Loucy (cell line): ENCODE measurements around the gene FGD6.
A peak's percentile ranks its signal among the peaks of the same experiment; 100 is the strongest.

Experiments used
- H2AFZ ChIP-seq: fragments of 200-600 bp; sonication (generic); 2 replicates; pipeline ENCODE4 v1.6.0; 2016; ENCODE audit warnings: antibody characterized with exemption, mild to moderate bottlenecking, low read length, moderate library complexity
- H3F3A ChIP-seq: fragments of 200-600 bp; 2 replicates; pipeline ENCODE4 v1.6.0; 2016; ENCODE audit warnings: antibody characterized with exemption, low read depth, mild to moderate bottlenecking
- H3K27me3 ChIP-seq: fragments of 200-600 bp; sonication (generic); 2 replicates; pipeline ENCODE4 v1.6.1; 2014; ENCODE audit warnings: low read length, mild to moderate bottlenecking; ENCODE audit not compliant: insufficient read depth, poor library complexity, severe bottlenecking
- H3K36me3 ChIP-seq: fragments of 200-600 bp; sonication (generic); 2 replicates; pipeline ENCODE4 v1.6.1; 2016; ENCODE audit warnings: low read length; ENCODE audit not compliant: insufficient read depth
- H3K4me1 ChIP-seq: fragments of 200-600 bp; sonication (generic); 2 replicates; pipeline ENCODE4 v1.5.1; 2014; ENCODE audit warnings: low read length, mild to moderate bottlenecking; ENCODE audit not compliant: insufficient read depth, poor library complexity, severe bottlenecking
- H3K4me2 ChIP-seq: fragments of 200-600 bp; sonication (generic); 2 replicates; pipeline ENCODE4 v1.6.0; 2014; ENCODE audit warnings: antibody characterized with exemption, low read length, low read depth, mild to moderate bottlenecking; ENCODE audit not compliant: poor library complexity, severe bottlenecking
- H3K4me3 ChIP-seq: fragments of 200-600 bp; sonication (generic); 2 replicates; pipeline ENCODE4 v1.5.1; 2014; ENCODE audit warnings: low read length, mild to moderate bottlenecking, mixed read lengths; ENCODE audit not compliant: poor library complexity, severe bottlenecking
- H3K79me2 ChIP-seq: fragments of 200-600 bp; sonication (generic); 2 replicates; pipeline ENCODE4 v1.6.1; 2014; ENCODE audit warnings: low read length; ENCODE audit not compliant: insufficient read depth
- H3K9ac ChIP-seq: fragments of 200-600 bp; sonication (generic); 2 replicates; pipeline ENCODE4 v1.6.0; 2014; ENCODE audit warnings: mild to moderate bottlenecking, low read depth, low read length, moderate library complexity; ENCODE audit not compliant: poor library complexity, severe bottlenecking
- H3K9me2 ChIP-seq: fragments of 200-600 bp; sonication (generic); replicated peaks from 2 replicates; pipeline ENCODE4 v1.6.1; 2016; ENCODE audit warnings: low read depth, low read length, mixed read lengths
- H3K9me3 ChIP-seq: fragments of 200-600 bp; sonication (generic); 2 replicates; pipeline ENCODE4 v1.6.1; 2014; ENCODE audit warnings: mild to moderate bottlenecking, antibody characterized with exemption, low read length, low read depth; ENCODE audit not compliant: insufficient read depth
- H4K20me1 ChIP-seq: fragments of 200-600 bp; sonication (generic); 2 replicates; pipeline ENCODE4 v1.6.0; 2014; ENCODE audit warnings: antibody characterized with exemption, low read length, mild to moderate bottlenecking; ENCODE audit not compliant: insufficient read depth, poor library complexity, severe bottlenecking
- EZH2phosphoT487 ChIP-seq: fragments of 200-600 bp; IDR thresholded peaks from 2 replicates; pipeline ENCODE4 v1.6.1; 2018; ENCODE audit warnings: antibody characterized with exemption, mild to moderate bottlenecking, moderate library complexity, borderline replicate concordance
- TF ChIP-seq, protein P1 (sequence below): fragments of 200-600 bp; sonication (generic); conservative IDR thresholded peaks from 2 replicates; pipeline ENCODE4 v1.5.1; 2014; ENCODE audit warnings: mild to moderate bottlenecking, antibody characterized with exemption, low read length

FGD6 gene

DNA sequence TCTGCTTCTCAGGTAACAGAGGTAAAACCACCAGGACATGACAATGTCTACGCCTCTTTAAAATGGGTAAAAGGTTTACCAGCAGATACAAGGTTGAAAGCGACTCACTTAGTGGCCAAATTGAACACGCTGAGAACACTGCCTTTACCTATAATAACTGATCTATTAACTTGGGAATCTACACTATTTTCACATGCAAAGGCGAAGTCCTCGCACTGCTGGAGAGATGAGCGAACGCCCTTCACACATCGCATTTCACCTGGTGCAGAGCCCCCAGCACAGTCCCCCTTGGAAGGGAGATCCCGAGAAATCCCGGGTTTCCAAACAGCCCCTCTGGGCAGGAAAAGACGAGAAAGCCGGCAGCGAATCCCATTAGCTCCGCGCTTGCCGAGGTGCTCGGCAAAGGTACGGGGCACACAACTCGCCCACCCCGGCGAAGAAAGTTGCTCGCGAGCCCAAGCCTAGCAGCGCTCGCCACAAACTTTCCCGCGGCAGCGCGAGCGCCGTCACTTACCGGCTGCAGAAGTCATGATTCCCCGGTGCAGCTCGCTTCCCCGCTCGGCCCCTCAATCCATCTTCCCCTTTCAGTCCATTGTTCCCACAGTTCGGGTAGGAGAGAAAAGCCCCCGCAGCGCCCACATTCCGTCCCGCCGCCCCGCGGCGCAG, 423 bp downstream of the FGD6 start:
- no peaks in the 10 kb centered on the region for H3K36me3 ChIP-seq
- peak overlapping the region; percentile 86 for H3K4me2 ChIP-seq
- peaks cover 55% of the 10 kb centered on the region for H3K79me2 ChIP-seq
- H3K27me3 ChIP-seq: no peaks in the 10 kb centered on the region
- peak overlapping the region; percentile 70 for H3K9ac ChIP-seq
- no peaks in the 10 kb centered on the region for H3F3A ChIP-seq
- peak overlapping the region; percentile 97 for H2AFZ ChIP-seq
- no peaks in the 10 kb centered on the region for H3K9me3 ChIP-seq
- TF ChIP-seq, protein P1, sequence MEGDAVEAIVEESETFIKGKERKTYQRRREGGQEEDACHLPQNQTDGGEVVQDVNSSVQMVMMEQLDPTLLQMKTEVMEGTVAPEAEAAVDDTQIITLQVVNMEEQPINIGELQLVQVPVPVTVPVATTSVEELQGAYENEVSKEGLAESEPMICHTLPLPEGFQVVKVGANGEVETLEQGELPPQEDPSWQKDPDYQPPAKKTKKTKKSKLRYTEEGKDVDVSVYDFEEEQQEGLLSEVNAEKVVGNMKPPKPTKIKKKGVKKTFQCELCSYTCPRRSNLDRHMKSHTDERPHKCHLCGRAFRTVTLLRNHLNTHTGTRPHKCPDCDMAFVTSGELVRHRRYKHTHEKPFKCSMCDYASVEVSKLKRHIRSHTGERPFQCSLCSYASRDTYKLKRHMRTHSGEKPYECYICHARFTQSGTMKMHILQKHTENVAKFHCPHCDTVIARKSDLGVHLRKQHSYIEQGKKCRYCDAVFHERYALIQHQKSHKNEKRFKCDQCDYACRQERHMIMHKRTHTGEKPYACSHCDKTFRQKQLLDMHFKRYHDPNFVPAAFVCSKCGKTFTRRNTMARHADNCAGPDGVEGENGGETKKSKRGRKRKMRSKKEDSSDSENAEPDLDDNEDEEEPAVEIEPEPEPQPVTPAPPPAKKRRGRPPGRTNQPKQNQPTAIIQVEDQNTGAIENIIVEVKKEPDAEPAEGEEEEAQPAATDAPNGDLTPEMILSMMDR: no peak
- TF ChIP-seq EZH2phosphoT487: no peak
- peak overlapping the region; percentile 91 for H3K4me3 ChIP-seq
- H3K9me2 ChIP-seq: no peaks in the 10 kb centered on the region
- peaks cover 42% of the 10 kb centered on the region for H3K4me1 ChIP-seq
- peaks cover 36% of the 10 kb centered on the region for H4K20me1 ChIP-seq

DNA sequence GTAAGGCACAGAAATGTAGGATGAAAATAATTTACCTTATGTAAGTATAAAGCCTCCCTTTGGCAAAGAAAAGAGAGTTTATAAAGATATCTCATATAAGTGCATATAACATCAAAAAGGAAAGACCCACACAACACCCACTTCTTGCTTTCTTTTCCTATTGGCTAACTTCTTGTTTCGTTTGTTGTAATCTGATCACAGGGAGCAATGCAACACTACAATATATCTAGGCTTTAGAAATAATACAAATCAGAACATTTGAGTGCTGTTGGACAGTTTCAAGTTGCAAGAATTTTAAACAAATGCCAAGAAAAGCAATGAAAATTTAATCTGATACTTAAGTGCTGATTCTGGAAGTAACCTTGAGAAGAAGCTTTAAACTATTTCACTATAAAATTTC, 1.3 kb downstream of the FGD6 start:
- peaks cover 39% of the 10 kb centered on the region for H3K4me1 ChIP-seq
- no peak overlapping the region for H2AFZ ChIP-seq
- peak overlapping the region; percentile 86 for H3K4me2 ChIP-seq
- no peak for TF ChIP-seq EZH2phosphoT487
- TF ChIP-seq, protein P1: no peak
- H4K20me1 ChIP-seq: peaks cover 28% of the 10 kb centered on the region
- H3K36me3 ChIP-seq: no peaks in the 10 kb centered on the region
- no peaks in the 10 kb centered on the region for H3F3A ChIP-seq
- no peaks in the 10 kb centered on the region for H3K9me3 ChIP-seq
- H3K9ac ChIP-seq: no peak overlapping the region
- H3K27me3 ChIP-seq: no peaks in the 10 kb centered on the region
- H3K9me2 ChIP-seq: no peaks in the 10 kb centered on the region
- H3K4me3 ChIP-seq: peak overlapping the region; percentile 91
- H3K79me2 ChIP-seq: peaks cover 46% of the 10 kb centered on the region

DNA sequence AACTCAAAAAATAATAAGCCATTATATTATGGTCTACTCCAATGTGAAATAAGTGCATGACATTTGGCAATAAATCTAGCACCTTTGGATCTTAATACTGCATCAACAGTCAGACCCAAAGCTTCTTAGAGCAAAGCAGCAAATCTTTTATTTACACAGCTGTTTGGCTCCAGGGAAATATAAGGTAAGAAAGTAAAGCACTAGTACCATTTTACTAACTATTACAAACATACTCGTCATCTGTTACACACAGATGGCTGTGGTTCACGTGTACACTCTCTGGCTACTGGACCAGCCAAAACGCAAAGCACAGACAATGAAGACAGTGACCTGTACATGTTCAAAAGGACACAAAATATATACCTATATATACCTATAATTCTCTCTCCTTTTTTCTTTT, 2.8 kb downstream of the FGD6 start:
- TF ChIP-seq EZH2phosphoT487: no peak
- TF ChIP-seq, protein P1: no peak
- Histone ChIP-seq H4K20me1 (peaks cover 13% of the 10 kb centered on the region), H3K79me2 (peaks cover 31% of the 10 kb centered on the region), H3K4me1 (peaks cover 25% of the 10 kb centered on the region), H3K4me2 (peak overlapping the region; percentile 29), H3K36me3 (no peaks in the 10 kb centered on the region), H3K9me3 (no peaks in the 10 kb centered on the region), H3K27me3 (no peaks in the 10 kb centered on the region), H3K9me2 (no peaks in the 10 kb centered on the region), H3F3A (no peaks in the 10 kb centered on the region), H2AFZ (no peak overlapping the region), H3K4me3 (no peak overlapping the region), H3K9ac (no peak overlapping the region)
